LNCAP (cell line): ENCODE data around the gene SUCLG2.

Source experiments
- CTCF ChIP-seq: fragments of 450-650 bp; IDR thresholded peaks from 2 replicates; pipeline ENCODE4 v1.5.1; 2017; ENCODE audit warnings: mild to moderate bottlenecking

The SUCLG2 gene

DNA sequence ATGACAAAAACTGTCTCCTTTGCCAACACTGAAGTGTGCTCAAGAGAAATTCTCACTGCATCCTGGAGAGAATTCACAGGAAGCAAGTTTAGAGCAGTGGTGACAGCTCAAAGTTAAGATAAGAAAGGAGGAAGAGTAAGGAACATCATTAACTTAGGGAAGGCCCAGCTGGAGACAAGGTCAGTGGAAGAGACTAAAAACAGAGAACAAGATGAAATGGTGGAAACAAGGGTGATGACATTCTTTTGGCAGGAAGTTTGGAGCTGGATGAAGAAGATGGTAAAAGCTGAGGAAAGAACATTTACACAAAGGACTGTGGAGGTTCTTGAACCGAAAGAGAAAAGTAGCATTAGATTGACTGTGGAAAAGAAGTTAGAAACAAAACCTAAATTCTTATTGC, 6.7 kb upstream of the SUCLG2 start:
- TF ChIP-seq CTCF, result no peak

GRCh38 chr3:67657192-67657591, 2.8 kb upstream of the SUCLG2 start:
- TF ChIP-seq CTCF, result no peak

- no peak for TF ChIP-seq CTCF
Measured at GRCh38 chr3:67656614-67657013, 2.2 kb upstream of the SUCLG2 start.

- no peak for TF ChIP-seq CTCF
Measured at GRCh38 chr3:67655364-67656121, 1.1 kb upstream of the SUCLG2 start.

DNA sequence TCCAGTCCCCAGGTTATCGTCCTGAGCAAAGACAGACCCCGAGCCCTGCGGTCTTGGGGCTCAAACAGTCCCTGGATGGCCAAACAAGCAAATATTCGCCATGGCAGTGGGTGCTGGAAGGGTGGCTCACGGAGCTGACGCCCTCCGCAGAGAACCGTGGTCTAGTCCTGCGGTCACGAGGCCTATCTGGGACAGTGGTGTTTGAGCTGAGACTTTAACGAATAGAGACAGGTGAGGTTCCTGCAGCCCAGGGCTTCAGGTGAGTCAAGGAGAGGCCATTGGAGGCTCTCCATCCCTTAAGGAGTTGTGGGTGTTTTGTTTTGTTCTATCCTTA, 399 bp upstream of the SUCLG2 start:
- no peak for TF ChIP-seq CTCF

DNA sequence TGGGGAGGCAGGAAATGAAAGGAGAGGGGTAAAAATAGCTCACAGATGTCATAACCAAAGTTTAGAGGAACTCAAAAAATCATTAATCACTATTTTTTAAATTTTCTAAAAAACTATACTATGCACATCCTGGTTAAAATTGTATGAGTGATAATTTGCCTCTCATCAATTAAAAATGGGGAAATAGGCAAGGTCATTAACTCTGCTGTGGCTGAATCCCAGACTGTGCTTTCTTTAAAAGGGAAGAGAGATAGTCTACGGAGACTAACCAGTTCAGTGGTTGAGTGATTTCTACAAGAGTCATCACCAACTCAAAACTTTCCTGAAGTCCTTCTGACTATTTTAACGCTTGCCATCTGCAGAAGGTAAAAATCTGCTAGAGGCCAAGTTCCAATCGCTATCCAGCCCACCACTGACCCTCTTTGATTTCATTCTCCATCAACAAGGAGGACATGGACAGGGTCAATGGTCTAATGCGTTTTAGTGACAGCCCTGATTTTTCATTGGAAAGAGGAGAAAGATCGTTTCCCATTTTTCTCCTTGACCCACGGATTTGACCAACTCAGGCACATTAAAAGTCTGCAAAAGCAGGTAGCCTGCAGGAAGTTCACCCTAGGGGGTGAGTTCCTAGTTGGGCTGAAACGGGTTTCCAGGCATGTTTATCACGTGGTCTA, 850 bp downstream of the SUCLG2 start:
- TF ChIP-seq CTCF, result no peak

- TF ChIP-seq CTCF, result no peak
Measured at GRCh38 chr3:67650084-67650483, 4.3 kb downstream of the SUCLG2 start.
